B cell (primary cell): ENCODE data around the gene GLTP. TPM values are rescaled to one million over a fixed set of nuclear protein-coding genes. Genes with fewer than 3 reads are reported as not detected.

ENCODE experiments used
- ATAC-seq: fragments of 200-7000 bp; cut with Tn5 transposase; one replicate; pipeline ENCODE4 v1.10.0; 2021; ENCODE audit warnings: low read depth, mild to moderate bottlenecking, moderate number of reproducible peaks, moderate library complexity
- CTCF ChIA-PET: fragments of 350-600 bp; sonication (Branson Sonifier 250); formaldehyde crosslinking; loops from one replicate; lab custom pipeline; 2021; ENCODE audit warnings: antibody characterized with exemption, inconsistent platforms; lab: Charles Lee
- POLR2A ChIA-PET: fragments of 350-600 bp; sonication (Branson Sonifier 250); formaldehyde crosslinking; loops from one replicate; lab custom pipeline; 2021; ENCODE audit warnings: antibody characterized with exemption; lab: Charles Lee
- DNase-seq: peaks from one replicate; pipeline ENCODE4 v3.0.0; 2013
- H2AFZ ChIP-seq: 2 replicates; pipeline ENCODE4 v1.6.1; 2012; ENCODE audit warnings: mild to moderate bottlenecking, low read depth, low read length; ENCODE audit not compliant: insufficient read depth, poor library complexity, severe bottlenecking
- H3K27ac ChIP-seq, 2 donors: 1 replicate in 1 of 2; 2 replicates in 1 of 2; pipeline ENCODE4 v1.5.1; 2012 to 2013; ENCODE audit warnings: low read length in 2 of 2, mild to moderate bottlenecking in 2 of 2, moderate library complexity in 1 of 2
- H3K27me3 ChIP-seq, 4 experiments: fragments of 200-600 bp in 1 of 4; sonication (generic) in 1 of 4; replicated peaks in 1 of 4; 1 replicate in 2 of 4; 2 replicates in 2 of 4; pipeline versions ENCODE4 v1.6.1 to v1.7.0; 2013 to 2016; ENCODE audit warnings: low read length in 3 of 4, mild to moderate bottlenecking in 2 of 4, mixed read lengths in 1 of 4, moderate library complexity in 1 of 4; ENCODE audit not compliant: insufficient read depth in 4 of 4, control insufficient read depth in 3 of 4; ENCODE audit errors: control extremely low read depth in 1 of 4
- H3K36me3 ChIP-seq, 2 experiments: replicated peaks in 1 of 2; 1 replicate in 1 of 2; 2 replicates in 1 of 2; pipeline versions ENCODE4 v1.6.1 to v1.7.1; 2013; ENCODE audit warnings: low read length in 1 of 2; ENCODE audit not compliant: insufficient read depth in 2 of 2, control insufficient read depth in 1 of 2; ENCODE audit errors: control extremely low read depth in 1 of 2, extremely low read depth in 1 of 2
- H3K4me1 ChIP-seq, 2 donors: fragments of 200-600 bp in 1 of 2; sonication (generic) in 1 of 2; 1 replicate in 1 of 2; 2 replicates in 1 of 2; pipeline versions ENCODE4 v1.5.1 to v1.6.1; 2013 to 2017; ENCODE audit warnings: low read length in 2 of 2; ENCODE audit not compliant: control insufficient read depth in 2 of 2, insufficient read depth in 2 of 2
- H3K4me2 ChIP-seq: replicated peaks from 2 replicates; pipeline ENCODE3; 2012; ENCODE audit warnings: mild to moderate bottlenecking, low read depth, low read length; ENCODE audit not compliant: poor library complexity, severe bottlenecking
- H3K4me3 ChIP-seq, 5 experiments: fragments of 200-600 bp in 1 of 5; sonication (generic) in 1 of 5; 1 replicate in 3 of 5; 2 replicates in 2 of 5; pipeline versions ENCODE4 v1.5.1 to v1.7.0; 2011 to 2016; ENCODE audit warnings: low read length in 4 of 5, mild to moderate bottlenecking in 4 of 5, low read depth in 2 of 5, control low read depth in 1 of 5, moderate library complexity in 1 of 5; ENCODE audit not compliant: insufficient read depth in 1 of 5; ENCODE audit errors: control extremely low read depth in 1 of 5, extremely low read depth in 1 of 5
- H3K79me2 ChIP-seq: fragments of 200-600 bp; sonication (generic); one replicate; pipeline ENCODE4 v1.6.0; 2016; ENCODE audit warnings: low read length; ENCODE audit not compliant: control insufficient read depth, insufficient read depth
- H3K9ac ChIP-seq: fragments of 200-600 bp; sonication (generic); 2 replicates; pipeline ENCODE4 v1.6.1; 2017; ENCODE audit warnings: mild to moderate bottlenecking, low read length, moderate library complexity
- H3K9me3 ChIP-seq, 3 donors: one replicate each; pipeline versions ENCODE4 v1.6.1 to v1.7.1; 2013; ENCODE audit warnings: low read length in 2 of 3; ENCODE audit not compliant: control insufficient read depth in 2 of 3, insufficient read depth in 1 of 3; ENCODE audit errors: control extremely low read depth in 1 of 3
- H4K20me1 ChIP-seq: 2 replicates; pipeline ENCODE4 v1.6.0; 2012; ENCODE audit warnings: mild to moderate bottlenecking, low read length; ENCODE audit not compliant: insufficient read depth, control insufficient read depth, poor library complexity, severe bottlenecking
- H3K27ac Mint-ChIP-seq: one replicate; pipeline ENCODE4 v1.8.0; 2021; ENCODE audit warnings: mixed read lengths
- H3K27me3 Mint-ChIP-seq: one replicate; pipeline ENCODE4 v1.8.0; 2021; ENCODE audit warnings: mixed read lengths
- H3K4me1 Mint-ChIP-seq: one replicate; pipeline ENCODE4 v1.8.0; 2021; ENCODE audit warnings: mixed read lengths
- H3K4me3 Mint-ChIP-seq: one replicate; pipeline ENCODE4 v1.8.0; 2021; ENCODE audit warnings: mixed read lengths
- H3K9me3 Mint-ChIP-seq: one replicate; pipeline ENCODE4 v1.8.0; 2022; ENCODE audit warnings: mixed read lengths; ENCODE audit not compliant: insufficient read depth
- EZH2 ChIP-seq: IDR thresholded peaks from 2 replicates; pipeline ENCODE4 v1.6.1; 2012; ENCODE audit warnings: borderline replicate concordance, low read depth, mild to moderate bottlenecking, moderate library complexity, low read length; ENCODE audit not compliant: insufficient read depth, poor library complexity, severe bottlenecking
- WGBS: methylation state at CpG from one replicate; pipeline ENCODE4 v1.1.5; 2013; ENCODE audit warnings: missing lambda C conversion rate; ENCODE audit not compliant: insufficient coverage; 5-methylcytosine and 5-hydroxymethylcytosine counted together
- intact Hi-C: fragments of 100-400 bp; cut with micrococcal nuclease; formaldehyde crosslinking; loops from one replicate; pipeline ENCODE4 v1.10.0; 2022
- polyA plus RNA-seq: library from polyadenylated mRNA; depleted of rRNA; stranded (reverse); fragments of >200 nt; gene quantifications from 2 replicates; pipeline ENCODE4 v1.2.3, GENCODE V29; 2012
- total RNA-seq, 2 donors: library from RNA; stranded (reverse); fragments of 120-200 nt in 1 of 2; gene quantifications; 1 replicate in 1 of 2; 2 replicates in 1 of 2; pipeline versions ENCODE4 v1.2.3 to v1.2.4, GENCODE V29; 2013 to 2022
- TF ChIP-seq, protein P1 (sequence below): fragments of 200-600 bp; IDR thresholded peaks from one replicate; pipeline ENCODE4 v1.8.0; 2022; ENCODE audit warnings: antibody characterized with exemption, mild to moderate bottlenecking

Gene GLTP
- total and polyA plus RNA-seq, 2 donors (not counting 1 experiment from before 2014, with no cell fraction given), result 18.7 to 24.9 TPM

- Histone ChIP-seq H3K27me3 (no peaks in the 10 kb centered on the region), H4K20me1 (no peaks in the 10 kb centered on the region), H3K9ac (no peak overlapping the region), H3K27ac (no peak overlapping the region), H3K79me2 (no peaks in the 10 kb centered on the region), H3K36me3 (peaks cover 2 to 77% of the 10 kb centered on the region in 2 experiments), H3K9me3 (no peaks in the 10 kb centered on the region), H3K4me3 (no peak overlapping the region), H3K4me1 (no peaks in the 10 kb centered on the region), H2AFZ (no peak overlapping the region), H3K4me2 (no peak overlapping the region)
- DNase-seq (no peak), ATAC-seq (no peak)
- ChIA-PET POLR2A (no interaction called here), CTCF (interaction anchor here (1.5 kb wide), 1 partner anchor 12 kb away, joined by 3 read pairs; no protein-coding TSS in a partner anchor)
- 100% methylated on average over 2 of the region's 4 CpGs for WGBS
- Mint-ChIP-seq H3K9me3 (no peaks in the 10 kb centered on the region), H3K4me1 (no peaks in the 10 kb centered on the region), H3K4me3 (no peak overlapping the region), H3K27me3 (no peaks in the 10 kb centered on the region), H3K27ac (no peak overlapping the region)
- intact Hi-C loops, result no loop called here
- TF ChIP-seq, protein P1, sequence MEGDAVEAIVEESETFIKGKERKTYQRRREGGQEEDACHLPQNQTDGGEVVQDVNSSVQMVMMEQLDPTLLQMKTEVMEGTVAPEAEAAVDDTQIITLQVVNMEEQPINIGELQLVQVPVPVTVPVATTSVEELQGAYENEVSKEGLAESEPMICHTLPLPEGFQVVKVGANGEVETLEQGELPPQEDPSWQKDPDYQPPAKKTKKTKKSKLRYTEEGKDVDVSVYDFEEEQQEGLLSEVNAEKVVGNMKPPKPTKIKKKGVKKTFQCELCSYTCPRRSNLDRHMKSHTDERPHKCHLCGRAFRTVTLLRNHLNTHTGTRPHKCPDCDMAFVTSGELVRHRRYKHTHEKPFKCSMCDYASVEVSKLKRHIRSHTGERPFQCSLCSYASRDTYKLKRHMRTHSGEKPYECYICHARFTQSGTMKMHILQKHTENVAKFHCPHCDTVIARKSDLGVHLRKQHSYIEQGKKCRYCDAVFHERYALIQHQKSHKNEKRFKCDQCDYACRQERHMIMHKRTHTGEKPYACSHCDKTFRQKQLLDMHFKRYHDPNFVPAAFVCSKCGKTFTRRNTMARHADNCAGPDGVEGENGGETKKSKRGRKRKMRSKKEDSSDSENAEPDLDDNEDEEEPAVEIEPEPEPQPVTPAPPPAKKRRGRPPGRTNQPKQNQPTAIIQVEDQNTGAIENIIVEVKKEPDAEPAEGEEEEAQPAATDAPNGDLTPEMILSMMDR, result no peak
- TF ChIP-seq EZH2, result no peak
Observed at GRCh38 chr12:109916045-109916444, 35.7 kb upstream of the GLTP start.

GRCh38 chr12:109915171-109916040 is 35.1 kb upstream of the GLTP start:
- Histone ChIP-seq H2AFZ (no peak overlapping the region), H3K9me3 (no peaks in the 10 kb centered on the region), H3K27me3 (no peaks in the 10 kb centered on the region), H3K4me3 (no peak overlapping the region), H3K36me3 (peaks cover 2 to 79% of the 10 kb centered on the region in 2 experiments), H3K27ac (no peak overlapping the region), H4K20me1 (no peaks in the 10 kb centered on the region), H3K4me1 (no peaks in the 10 kb centered on the region), H3K9ac (no peak overlapping the region), H3K79me2 (no peaks in the 10 kb centered on the region), H3K4me2 (no peak overlapping the region)
- no peaks in the 10 kb centered on the region for H3K9me3 Mint-ChIP-seq
- H3K27ac Mint-ChIP-seq, result no peak overlapping the region
- ATAC-seq, result no peak
- ChIA-PET CTCF (interaction anchor here (0.9 to 1.5 kb wide), 2 partner anchors 11 to 13 kb away, joined by 3 read pairs; no protein-coding TSS in a partner anchor), POLR2A (no interaction called here)
- 92% methylated on average over 24 of the region's 26 CpGs for WGBS
- no peaks in the 10 kb centered on the region for H3K4me1 Mint-ChIP-seq
- H3K4me3 Mint-ChIP-seq, result no peak overlapping the region
- TF ChIP-seq EZH2, result no peak
- TF ChIP-seq, protein P1, result no peak
- DNase-seq, result no peak
- H3K27me3 Mint-ChIP-seq, result no peaks in the 10 kb centered on the region
- intact Hi-C loops, result no loop called here
